Nephron (organoid): ENCODE measurements around the gene GRAMD1A.

Source experiments
- H3K27ac Mint-ChIP-seq, 3 experiments: 2 replicates each; pipeline ENCODE4 v1.8.0; 2020; ENCODE audit warnings: mixed read lengths in 3 of 3, mild to moderate bottlenecking in 2 of 3, moderate library complexity in 1 of 3
- H3K27me3 Mint-ChIP-seq: 2 replicates; pipeline ENCODE4 v1.8.0; 2021; ENCODE audit warnings: low read depth, mild to moderate bottlenecking, moderate library complexity, mixed read lengths
- H3K36me3 Mint-ChIP-seq: 2 replicates; pipeline ENCODE4 v1.8.0; 2020; ENCODE audit warnings: low read depth, mixed read lengths
- H3K4me1 Mint-ChIP-seq: 2 replicates; pipeline ENCODE4 v1.8.0; 2020; ENCODE audit warnings: mixed read lengths
- H3K4me3 Mint-ChIP-seq, 3 experiments: 2 replicates each; pipeline ENCODE4 v1.8.0; 2020; ENCODE audit warnings: mild to moderate bottlenecking in 3 of 3, mixed read lengths in 3 of 3, moderate library complexity in 2 of 3
- H3K9me3 Mint-ChIP-seq: 2 replicates; pipeline ENCODE4 v1.8.0; 2020; ENCODE audit warnings: mixed read lengths
- TF ChIP-seq, protein P1 (sequence below), 3 experiments: fragments of 200-600 bp; sonication (generic); IDR thresholded peaks; one replicate each; pipeline ENCODE4 v1.5.0; 2021; ENCODE audit warnings: antibody characterized with exemption in 3 of 3; ENCODE audit not compliant: unreplicated experiment in 3 of 3

Gene GRAMD1A

DNA sequence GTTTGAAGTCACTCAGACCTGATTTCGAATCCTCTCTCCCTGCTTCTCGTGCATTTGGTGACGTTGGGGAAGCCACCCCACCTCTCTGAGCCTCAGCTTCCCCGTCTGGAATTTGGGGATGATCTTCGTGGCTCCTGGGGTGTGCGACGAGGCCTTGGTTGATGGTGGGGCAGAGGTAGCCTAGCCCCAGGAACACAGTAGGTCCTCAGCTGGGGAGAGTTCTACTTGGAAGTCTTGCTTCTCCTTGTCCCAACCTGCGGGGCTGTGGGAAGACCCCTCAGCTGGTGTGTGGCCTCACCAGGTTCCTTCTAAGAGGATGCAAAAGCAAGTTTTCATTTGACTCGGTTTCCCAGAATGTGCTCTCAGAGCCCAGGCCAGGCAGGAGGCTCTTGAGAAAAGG, 54.5 kb downstream of the GRAMD1A start:
- Mint-ChIP-seq H3K4me3 (no peak overlapping the region), H3K4me1 (no peaks in the 10 kb centered on the region), H3K9me3 (no peaks in the 10 kb centered on the region), H3K27ac (no peak overlapping the region), H3K36me3 (no peaks in the 10 kb centered on the region), H3K27me3 (peaks cover 20% of the 10 kb centered on the region)
- TF ChIP-seq, protein P1, sequence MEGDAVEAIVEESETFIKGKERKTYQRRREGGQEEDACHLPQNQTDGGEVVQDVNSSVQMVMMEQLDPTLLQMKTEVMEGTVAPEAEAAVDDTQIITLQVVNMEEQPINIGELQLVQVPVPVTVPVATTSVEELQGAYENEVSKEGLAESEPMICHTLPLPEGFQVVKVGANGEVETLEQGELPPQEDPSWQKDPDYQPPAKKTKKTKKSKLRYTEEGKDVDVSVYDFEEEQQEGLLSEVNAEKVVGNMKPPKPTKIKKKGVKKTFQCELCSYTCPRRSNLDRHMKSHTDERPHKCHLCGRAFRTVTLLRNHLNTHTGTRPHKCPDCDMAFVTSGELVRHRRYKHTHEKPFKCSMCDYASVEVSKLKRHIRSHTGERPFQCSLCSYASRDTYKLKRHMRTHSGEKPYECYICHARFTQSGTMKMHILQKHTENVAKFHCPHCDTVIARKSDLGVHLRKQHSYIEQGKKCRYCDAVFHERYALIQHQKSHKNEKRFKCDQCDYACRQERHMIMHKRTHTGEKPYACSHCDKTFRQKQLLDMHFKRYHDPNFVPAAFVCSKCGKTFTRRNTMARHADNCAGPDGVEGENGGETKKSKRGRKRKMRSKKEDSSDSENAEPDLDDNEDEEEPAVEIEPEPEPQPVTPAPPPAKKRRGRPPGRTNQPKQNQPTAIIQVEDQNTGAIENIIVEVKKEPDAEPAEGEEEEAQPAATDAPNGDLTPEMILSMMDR (IDR thresholded peaks at IDR 0.05; ENCODE audit: unreplicated experiment in 3 of 3) = no peak

DNA sequence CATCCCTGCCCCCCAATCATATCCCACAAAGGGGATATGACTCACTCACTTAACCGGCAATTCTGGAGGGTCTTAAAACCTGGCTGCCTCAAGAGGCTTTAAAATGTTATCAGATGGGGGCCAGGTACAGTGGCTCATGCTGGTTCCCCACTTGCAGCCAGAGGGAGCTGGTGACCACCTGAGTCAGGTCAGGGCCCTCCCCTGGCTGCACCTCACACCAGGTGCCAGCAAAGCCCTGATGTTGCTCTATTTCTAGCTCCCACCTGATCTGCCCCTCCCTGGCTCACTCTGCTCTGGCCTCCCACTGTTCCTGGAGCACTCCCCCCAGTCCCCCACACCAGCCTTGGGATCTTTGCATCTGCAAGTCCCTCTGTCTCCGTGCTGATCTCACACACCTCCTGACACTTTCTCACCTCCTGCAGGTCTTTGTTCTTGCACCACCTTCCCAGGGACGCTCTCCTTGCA, 55.6 kb downstream of the GRAMD1A start:
- peaks cover 20% of the 10 kb centered on the region for H3K27me3 Mint-ChIP-seq
- no peaks in the 10 kb centered on the region for H3K9me3 Mint-ChIP-seq
- no peak overlapping the region for H3K4me3 Mint-ChIP-seq
- no peaks in the 10 kb centered on the region for H3K4me1 Mint-ChIP-seq
- no peaks in the 10 kb centered on the region for H3K36me3 Mint-ChIP-seq
- no peak overlapping the region for H3K27ac Mint-ChIP-seq
- TF ChIP-seq, protein P1 (IDR thresholded peaks at IDR 0.05; ENCODE audit: unreplicated experiment in 3 of 3) = peak; percentile 19 to 25 (median 20)

DNA sequence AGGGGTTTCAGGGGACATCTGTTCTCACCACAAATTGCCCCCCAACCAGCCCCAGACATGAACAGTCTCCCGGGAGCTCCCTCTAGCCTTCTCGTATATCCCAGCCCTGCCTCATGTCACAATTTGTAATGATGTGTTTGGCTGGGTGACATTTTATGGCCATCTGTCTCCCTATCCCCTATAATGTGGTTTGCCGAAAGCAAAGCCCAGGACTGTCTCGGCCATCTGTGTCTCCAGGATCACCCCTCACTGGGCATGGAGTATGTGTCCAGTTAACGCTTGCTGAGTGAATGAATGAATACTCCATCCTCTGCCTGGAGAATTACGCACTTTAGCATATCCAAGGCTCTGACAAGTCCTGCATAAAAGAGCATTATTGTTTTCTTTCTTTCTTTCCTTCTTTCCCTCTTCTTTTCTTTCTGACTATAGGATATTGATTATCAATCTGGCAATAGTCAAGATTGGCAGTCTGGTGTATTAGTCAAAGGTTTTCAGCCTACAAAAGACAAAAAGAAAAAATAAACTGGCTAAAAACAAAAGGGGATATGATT, 56.5 kb downstream of the GRAMD1A start:
- H3K36me3 Mint-ChIP-seq = no peaks in the 10 kb centered on the region
- peaks cover 20% of the 10 kb centered on the region for H3K27me3 Mint-ChIP-seq
- H3K27ac Mint-ChIP-seq = no peak overlapping the region
- TF ChIP-seq, protein P1 (IDR thresholded peaks at IDR 0.05; ENCODE audit: unreplicated experiment in 3 of 3) = no peak
- no peaks in the 10 kb centered on the region for H3K9me3 Mint-ChIP-seq
- H3K4me3 Mint-ChIP-seq = no peak overlapping the region
- no peaks in the 10 kb centered on the region for H3K4me1 Mint-ChIP-seq

DNA sequence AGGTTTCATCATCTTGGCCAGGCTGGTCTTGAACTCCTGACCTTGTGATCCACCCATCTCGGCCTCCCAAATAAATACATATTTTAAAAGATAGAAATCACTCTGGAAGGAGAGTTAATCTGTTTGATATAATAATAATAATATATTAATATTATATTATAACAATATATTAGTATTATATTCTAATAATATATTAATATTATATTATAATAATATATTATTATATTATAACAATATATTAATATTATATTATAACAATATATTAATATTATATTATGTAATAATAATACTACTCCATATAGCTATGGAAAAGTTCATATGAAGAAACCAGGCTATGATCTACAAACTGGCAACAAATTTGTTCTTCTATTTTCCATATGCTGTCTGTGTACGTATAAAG, 58.2 kb downstream of the GRAMD1A start:
- TF ChIP-seq, protein P1 (IDR thresholded peaks at IDR 0.05; ENCODE audit: unreplicated experiment in 3 of 3) = no peak
- H3K9me3 Mint-ChIP-seq = no peaks in the 10 kb centered on the region
- H3K4me1 Mint-ChIP-seq = no peaks in the 10 kb centered on the region
- H3K27ac Mint-ChIP-seq = no peak overlapping the region
- H3K4me3 Mint-ChIP-seq = no peak overlapping the region
- no peaks in the 10 kb centered on the region for H3K36me3 Mint-ChIP-seq
- H3K27me3 Mint-ChIP-seq = peaks cover 28% of the 10 kb centered on the region

DNA sequence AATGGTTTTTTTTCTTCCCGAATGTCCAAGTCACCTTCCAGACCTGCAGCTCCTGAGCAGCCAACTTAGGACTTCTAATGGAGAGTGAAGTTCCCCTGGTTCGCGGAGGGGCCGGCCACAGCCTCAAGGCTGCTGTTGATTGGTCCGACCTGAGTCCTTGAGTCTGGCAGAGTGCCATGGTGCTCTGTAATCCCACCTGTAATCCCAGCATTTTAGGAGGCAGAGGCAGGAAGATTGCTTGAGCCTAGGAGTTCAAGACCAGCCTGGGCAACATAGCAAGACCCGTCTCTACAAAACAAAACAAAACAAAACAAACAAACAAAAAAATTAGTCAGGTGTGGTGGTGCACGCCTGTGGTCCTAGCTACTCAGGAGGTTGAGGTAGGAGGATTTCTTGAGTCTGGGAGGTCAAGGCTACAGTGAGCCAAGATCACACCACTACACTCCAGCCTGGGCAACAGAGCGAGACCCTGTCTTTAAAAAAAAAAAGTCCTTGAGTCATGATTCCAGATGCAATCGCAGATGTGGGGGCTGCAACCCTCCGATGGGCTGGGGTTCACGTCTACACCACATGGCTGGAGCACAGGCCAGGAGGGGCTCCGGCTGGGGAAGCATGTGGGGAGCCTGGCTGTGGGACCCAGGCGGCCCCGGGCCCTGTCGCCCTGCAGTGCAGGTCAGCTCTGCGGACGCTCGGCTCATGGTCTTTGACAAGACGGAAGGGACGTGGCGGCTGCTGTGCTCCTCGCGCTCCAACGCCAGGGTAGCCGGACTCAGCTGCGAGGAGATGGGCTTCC, 59.1 kb downstream of the GRAMD1A start:
- TF ChIP-seq, protein P1 (IDR thresholded peaks at IDR 0.05; ENCODE audit: unreplicated experiment in 3 of 3) = no peak
- Mint-ChIP-seq H3K4me1 (no peaks in the 10 kb centered on the region), H3K27me3 (peaks cover 28% of the 10 kb centered on the region), H3K4me3 (no peak overlapping the region), H3K27ac (no peak overlapping the region), H3K36me3 (no peaks in the 10 kb centered on the region), H3K9me3 (no peaks in the 10 kb centered on the region)

DNA sequence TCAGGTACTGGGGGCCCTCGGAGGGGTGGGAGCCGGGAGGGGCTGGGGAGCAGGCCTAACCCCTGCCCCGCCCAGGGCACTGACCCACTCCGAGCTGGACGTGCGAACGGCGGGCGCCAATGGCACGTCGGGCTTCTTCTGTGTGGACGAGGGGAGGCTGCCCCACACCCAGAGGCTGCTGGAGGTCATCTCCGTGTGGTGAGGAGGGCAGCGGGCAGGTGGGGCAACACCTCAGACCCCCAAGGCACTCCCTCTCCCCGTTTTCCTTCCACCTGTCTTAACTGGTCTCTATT, 59.6 kb downstream of the GRAMD1A start:
- Mint-ChIP-seq H3K36me3 (no peaks in the 10 kb centered on the region), H3K4me1 (no peaks in the 10 kb centered on the region), H3K27me3 (peaks cover 27% of the 10 kb centered on the region), H3K27ac (no peak overlapping the region), H3K9me3 (no peaks in the 10 kb centered on the region), H3K4me3 (no peak overlapping the region)
- TF ChIP-seq, protein P1 (IDR thresholded peaks at IDR 0.05; ENCODE audit: unreplicated experiment in 3 of 3) = no peak
